Anterior cingulate cortex (tissue), 58 donors: Measurements from ENCODE around the gene WRAP73.

Experiments used
- DNase-seq, 58 donors: peaks; one replicate each; lab custom pipeline; 2025; lab: John Stamatoyannopoulos, UW

WRAP73 gene

DNA sequence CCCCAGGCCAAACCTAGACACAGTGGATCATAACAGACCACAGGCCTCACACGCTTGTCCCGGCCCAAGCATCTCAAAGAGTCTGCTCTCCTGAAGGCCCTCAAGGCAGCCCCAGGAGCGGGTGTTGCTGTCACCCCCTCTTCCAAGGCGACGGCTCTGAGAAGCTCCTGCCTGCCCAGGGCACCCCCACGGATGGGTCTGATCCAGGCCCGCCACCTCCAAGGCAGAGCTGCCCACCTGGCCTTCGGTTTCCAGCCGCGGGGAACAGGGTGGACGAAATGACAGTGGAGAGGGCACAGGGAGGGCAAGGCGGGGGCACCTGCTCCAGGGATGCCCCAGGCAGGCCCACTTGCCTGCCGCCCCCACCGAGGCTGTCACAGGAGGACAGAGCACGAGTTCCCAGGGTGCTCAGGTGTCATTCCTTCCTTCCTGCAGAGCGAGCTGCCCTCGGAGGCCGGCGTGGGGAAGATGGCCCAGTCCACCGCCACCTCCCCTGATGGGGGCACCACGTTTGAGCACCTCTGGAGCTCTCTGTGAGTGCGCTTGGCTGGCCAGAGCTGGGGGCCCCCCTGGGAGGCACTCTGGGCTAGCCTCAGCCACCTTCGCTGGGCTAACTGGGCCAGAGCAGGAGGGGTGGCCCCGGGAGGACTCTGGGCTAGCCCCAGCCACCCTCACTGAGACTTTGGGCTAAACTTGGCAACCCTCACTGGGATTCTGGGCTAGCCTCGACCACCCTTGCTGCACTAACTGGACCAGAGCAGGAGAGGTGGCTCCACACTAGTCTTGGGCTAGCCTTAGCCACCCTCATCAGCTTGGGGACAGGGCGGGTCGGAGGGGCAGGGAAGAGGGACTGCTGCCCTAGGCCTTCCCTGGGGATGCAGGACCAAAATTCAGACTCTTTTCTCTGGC lies 32.2 kb upstream of the WRAP73 start:
- no peak for DNase-seq

- no peak for DNase-seq
Measured at GRCh38 chr1:3681231-3681897, 31.5 kb upstream of the WRAP73 start.

DNA sequence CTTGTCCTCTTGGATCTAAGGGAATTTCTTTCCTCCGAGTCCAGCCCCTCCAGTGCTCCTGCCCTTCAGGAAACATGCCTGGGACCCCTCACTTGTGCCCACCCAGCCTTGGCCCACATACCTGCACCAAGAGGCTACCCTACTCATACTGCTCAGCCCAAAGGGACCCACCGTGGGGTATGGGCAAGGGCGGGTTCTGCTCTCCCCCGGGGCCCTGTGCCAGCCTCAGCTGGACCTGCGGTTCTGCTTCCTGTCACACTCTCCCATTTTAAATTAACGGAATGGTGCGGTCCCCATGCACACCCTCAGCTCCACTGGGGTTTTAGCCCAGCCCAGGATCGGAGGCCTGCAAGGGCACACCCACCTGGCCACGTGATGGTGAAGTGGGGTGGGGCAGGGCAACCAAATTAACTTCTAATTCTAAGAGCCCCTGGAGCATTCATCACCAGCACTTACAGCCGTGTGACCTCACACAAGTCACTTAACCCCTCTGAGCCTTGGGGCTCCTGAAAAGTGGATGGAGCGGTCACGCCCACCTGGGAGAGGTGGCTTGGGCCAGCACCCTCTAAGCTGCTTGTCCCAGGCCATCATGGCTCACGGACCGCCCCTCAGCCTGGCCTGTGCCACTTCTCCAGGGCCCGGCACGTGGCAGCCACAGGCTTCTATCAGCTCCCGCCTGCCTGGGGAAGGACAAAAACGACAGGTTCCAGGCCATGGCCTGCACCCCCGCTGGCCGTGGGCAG lies 30.8 kb upstream of the WRAP73 start:
- no peak for DNase-seq

DNA sequence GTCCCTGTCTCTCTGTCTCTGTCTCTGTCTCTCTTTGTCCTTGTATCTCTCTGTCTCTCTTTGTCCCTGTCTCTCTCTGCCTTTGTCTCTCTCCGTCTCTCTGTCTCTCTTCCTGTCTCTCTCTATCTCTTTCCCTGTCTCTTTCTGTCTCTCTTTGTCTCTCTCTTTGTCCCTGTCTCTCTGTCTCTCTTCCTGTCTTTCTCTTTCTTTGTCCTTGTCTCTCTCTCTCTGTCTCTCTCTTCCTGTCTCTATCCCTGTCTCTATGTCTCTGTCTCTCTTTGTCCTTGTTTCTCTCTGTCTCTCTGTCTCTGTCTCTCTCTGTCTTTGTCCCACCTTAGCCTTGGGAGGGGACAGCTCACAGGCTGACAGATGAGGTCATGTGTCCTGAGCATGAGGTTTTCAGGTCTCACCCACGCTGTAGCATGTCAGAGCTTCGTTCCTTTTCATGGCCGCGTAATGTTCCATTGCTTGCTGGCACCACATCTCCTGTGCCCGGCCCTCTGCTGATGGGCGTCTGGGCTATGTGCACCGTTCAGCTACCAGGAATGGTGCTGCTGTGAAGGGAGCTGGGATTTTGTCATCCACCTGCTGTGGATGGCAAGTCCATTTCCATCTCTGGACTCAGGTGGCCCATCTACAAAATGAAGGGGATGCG lies 30.0 kb upstream of the WRAP73 start:
- no peak for DNase-seq

GRCh38 chr1:3679098-3679555 lies 29.2 kb upstream of the WRAP73 start:
- DNase-seq = no peak

DNA sequence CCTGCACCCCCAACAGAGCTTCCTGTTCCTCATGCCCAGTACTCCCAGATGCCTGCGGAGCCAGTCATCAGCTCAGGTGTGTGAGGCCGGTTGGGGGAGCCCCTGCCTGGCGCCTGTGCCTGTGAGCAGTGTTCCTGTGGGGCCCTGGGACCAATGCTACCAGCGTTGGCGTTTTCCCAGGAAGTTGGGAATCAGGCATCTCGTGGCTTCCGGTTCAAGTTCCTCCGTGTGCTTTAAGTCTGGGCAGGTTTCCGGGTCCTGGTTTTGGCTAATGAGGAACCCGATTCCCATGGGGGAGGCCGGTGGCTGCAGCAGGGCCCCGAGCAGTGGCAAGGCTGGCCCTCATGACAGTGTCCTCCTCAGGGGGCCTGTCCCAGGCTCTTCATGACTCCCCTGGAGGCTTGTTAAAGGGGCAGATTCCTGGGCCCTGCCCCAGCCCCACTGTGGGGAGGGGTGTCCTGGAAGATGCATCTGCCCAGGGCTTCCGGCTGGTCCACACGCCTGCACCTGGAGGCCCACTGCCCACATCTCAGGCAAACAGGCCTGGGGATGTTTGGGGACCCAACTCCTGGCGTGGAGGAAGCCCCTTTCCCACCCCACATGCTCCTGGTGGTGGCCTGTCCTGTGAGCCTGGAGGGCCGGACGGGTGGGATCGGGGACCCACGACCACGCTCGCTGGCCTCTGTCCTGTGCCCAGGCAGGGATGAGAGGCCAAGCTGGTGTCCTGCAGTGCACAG lies 28.6 kb upstream of the WRAP73 start:
- no peak for DNase-seq

DNA sequence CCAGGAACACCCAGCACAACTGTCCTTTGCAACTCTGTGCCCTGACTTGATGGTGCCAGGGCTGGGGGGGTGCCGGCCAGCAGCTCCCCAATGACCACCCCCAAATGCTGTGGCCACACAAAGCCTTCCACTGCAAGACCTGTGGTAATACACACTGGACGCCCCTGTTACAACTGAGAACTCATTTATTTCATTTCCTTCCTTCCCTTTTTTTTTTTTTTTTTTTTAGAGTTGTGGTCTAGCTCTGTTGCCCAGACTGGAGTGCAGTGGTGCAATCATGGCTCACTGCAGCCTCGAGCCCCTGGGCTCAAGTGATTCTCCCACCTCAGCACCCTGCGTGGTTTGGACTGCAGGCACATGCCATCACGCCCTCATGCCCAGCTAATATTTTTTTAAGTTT lies 27.6 kb upstream of the WRAP73 start:
- DNase-seq = no peak

GRCh38 chr1:3676581-3677470 lies 26.9 kb upstream of the WRAP73 start:
- no peak for DNase-seq

- no peak for DNase-seq
Measured at GRCh38 chr1:3675436-3675835, 25.5 kb upstream of the WRAP73 start.

DNA sequence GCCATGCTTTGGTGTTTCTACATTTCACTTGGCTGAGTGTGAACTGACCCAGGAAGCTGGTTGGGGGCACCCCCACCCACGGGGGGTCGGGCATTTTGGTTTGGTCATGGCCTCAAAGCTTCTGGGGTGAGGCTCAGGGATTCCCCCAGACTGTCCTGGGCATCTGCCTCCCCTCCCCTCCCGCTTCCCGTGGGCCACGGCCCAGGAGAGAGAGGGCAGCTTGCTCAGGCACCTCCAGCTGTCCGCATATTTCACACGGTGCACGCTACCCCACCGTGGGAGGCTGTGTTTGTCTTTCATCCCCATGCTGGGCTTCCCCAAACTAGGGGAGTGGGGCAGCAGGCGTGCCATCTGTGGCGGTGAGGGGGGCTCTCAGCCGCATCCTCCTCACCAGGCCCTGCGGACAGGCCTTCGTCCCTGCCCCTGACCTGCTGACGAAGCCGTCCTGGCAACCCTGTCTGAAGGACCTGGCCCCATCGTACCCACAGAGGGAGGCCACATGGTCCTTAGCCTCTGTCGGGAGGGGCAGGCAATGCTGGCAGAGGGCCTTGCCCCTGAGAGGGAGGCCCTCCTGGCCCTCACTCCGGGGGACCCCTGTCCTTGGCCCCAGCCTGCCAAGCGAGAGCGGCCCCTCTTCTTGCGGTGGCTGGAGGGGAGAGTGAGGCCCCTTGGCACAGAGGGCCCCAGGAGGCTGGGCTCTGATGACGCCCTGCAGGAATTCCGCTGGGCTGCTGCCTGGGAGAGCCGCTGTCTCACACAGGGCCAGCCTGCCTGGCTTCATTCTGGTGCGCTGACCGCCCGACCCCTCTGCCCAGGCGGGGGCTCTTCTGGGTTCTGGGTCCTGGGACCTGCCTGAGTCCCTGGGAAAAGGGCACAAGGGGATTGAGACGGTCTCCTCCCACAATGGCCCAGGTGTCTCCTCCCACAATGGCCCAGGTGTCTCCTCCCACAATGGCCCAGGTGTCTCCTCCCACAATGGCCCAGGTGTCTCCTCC lies 24.5 kb upstream of the WRAP73 start:
- DNase-seq = no peak

GRCh38 chr1:3673381-3674099 lies 23.6 kb upstream of the WRAP73 start:
- no peak for DNase-seq

DNA sequence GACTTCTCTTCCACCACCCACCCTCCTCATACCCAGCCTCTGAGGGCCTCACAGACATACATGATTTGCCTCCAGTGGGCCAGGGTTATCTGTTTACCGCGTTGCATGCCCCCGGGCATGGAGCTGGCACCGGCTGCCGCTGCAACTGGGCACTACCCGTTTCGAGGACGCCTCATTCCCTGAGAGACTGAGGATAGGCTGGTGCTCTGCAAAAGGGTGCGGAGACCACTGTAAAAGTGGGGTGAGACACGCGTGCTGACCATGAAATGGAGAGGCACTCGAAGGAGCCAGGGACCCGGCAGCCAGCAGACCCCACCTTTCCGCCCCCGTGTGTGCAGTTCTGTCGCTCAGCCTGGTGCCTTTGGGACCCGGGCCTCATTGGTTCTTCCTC lies 23.1 kb upstream of the WRAP73 start:
- DNase-seq = no peak

DNA sequence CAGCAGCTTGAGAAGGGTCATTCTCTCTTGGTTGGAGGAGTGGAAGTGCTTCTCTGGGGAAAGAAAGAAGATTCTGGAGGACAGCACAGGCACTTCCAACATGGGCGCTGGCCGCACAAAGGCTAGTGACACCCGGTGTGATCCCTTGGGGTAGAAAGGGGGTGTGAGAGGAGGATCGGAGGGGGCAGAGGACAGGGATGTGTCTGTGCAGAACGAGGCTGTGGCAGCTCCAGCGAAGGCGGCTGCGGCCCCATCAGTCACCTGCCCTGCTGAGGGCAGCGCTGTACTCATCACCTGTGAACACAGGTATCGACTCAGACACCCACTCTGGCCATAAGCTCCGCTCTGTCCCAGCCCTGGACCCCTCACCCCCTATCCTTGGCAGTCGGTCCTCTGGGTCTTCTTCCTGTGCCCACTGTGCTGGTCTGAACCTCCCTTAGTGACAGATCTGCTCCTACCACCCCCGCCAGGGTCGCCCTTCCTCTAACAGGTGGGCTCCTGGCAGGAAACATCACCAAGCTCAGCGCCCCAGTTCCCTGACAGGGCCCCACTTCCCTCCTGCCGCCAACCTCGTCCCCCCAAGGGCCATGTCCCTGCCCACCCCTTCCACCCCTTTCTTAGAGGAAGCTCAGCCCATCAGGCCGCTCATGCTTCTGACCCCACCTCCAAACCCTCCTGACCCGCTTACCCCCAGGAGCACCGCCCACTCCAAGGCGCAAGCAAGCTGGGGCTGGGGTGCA lies 22.5 kb upstream of the WRAP73 start:
- DNase-seq = no peak

GRCh38 chr1:3671371-3672180 lies 21.7 kb upstream of the WRAP73 start:
- DNase-seq = no peak

GRCh38 chr1:3670823-3671265 lies 20.9 kb upstream of the WRAP73 start:
- DNase-seq = no peak
